Stimulated activated CD4-positive, alpha-beta T cell treated with anti-CD3 and anti-CD28 coated beads, Interleukin-15, amount 100 ng/mL, for 24 hours (primary cell): Measurements from ENCODE around the gene TRIM49D1.
"Not testable (repeated sequence)": the region's sequence is repeated elsewhere in the genome, so short reads cannot be mapped to it uniquely, and the experiment has no call there.

Source experiments
- DNase-seq: peaks from one replicate; pipeline ENCODE4 v3.0.0-alpha.2; 2020

TRIM49D1 gene

GRCh38 chr11:89922195-89922660 is at the start of gene TRIM49D1:
Gene TRIM49D1 (minus strand): TSS chr11:89922245. CDS start chr11:89917710, 4,535 bp downstream.
- DNase-seq, result no peak

- DNase-seq, result not testable (repeated sequence)
Measured at GRCh38 chr11:89965737-89966136, 43.7 kb upstream of the TRIM49D1 start, which contains the start of gene TRIM64. Gene TRIM64 (plus strand): TSS chr11:89966037. CDS start chr11:89968504, 2,467 bp downstream.

GRCh38 chr11:89960833-89961232 is 38.8 kb upstream of the TRIM49D1 start:
- not testable (repeated sequence) for DNase-seq

- DNase-seq, result not testable (repeated sequence)
Measured at GRCh38 chr11:89923764-89924163, 1.7 kb upstream of the TRIM49D1 start, which contains the start of gene TRIM49D2. Gene TRIM49D2 (plus strand): TSS chr11:89924064. CDS start chr11:89926762, 2,698 bp downstream.

- DNase-seq, result not testable (repeated sequence)
Measured at GRCh38 chr11:89900809-89901208, 21.2 kb downstream of the TRIM49D1 start.

- not testable (repeated sequence) for DNase-seq
Measured at GRCh38 chr11:89893245-89893644, 28.8 kb downstream of the TRIM49D1 start.

- DNase-seq, result not testable (repeated sequence)
Measured at GRCh38 chr11:89877511-89877910, 44.5 kb downstream of the TRIM49D1 start.

- DNase-seq, result not testable (repeated sequence)
Measured at GRCh38 chr11:89872588-89872987, 49.5 kb downstream of the TRIM49D1 start.

GRCh38 chr11:89865223-89865622 is 56.8 kb downstream of the TRIM49D1 start:
- DNase-seq, result not testable (repeated sequence)

GRCh38 chr11:89863906-89864704 is 57.9 kb downstream of the TRIM49D1 start:
- DNase-seq, result peak; percentile 17
